Mesendoderm (in vitro differentiated cells): Measurements from ENCODE around the gene UGT1A1.
"Not testable (repeated sequence)": the region's sequence is repeated elsewhere in the genome, so short reads cannot be mapped to it uniquely, and the experiment has no call there.

ENCODE experiments used
- DNase-seq: peaks from one replicate; pipeline ENCODE4 v3.0.0; 2013
- H2AK5ac ChIP-seq: 2 replicates; pipeline ENCODE4 v1.6.1; 2013; ENCODE audit warnings: low read length, inconsistent platforms
- H2BK120ac ChIP-seq: 2 replicates; pipeline ENCODE4 v1.6.1; 2013; ENCODE audit warnings: low read depth, mild to moderate bottlenecking, low read length, moderate library complexity, mixed read lengths
- H2BK15ac ChIP-seq: replicated peaks from 2 replicates; pipeline ENCODE4 v1.6.1; 2013; ENCODE audit warnings: low read depth, mild to moderate bottlenecking, moderate library complexity
- H2BK5ac ChIP-seq: 2 replicates; pipeline ENCODE4 v1.6.1; 2013; ENCODE audit warnings: low read length, inconsistent platforms
- H3K18ac ChIP-seq: 2 replicates; pipeline ENCODE4 v1.6.1; 2013; ENCODE audit warnings: mild to moderate bottlenecking, low read length, mixed read lengths
- H3K23ac ChIP-seq: one replicate; pipeline ENCODE4 v1.6.1; 2013; ENCODE audit warnings: low read length
- H3K27ac ChIP-seq: 2 replicates; pipeline ENCODE4 v1.5.1; 2013; ENCODE audit warnings: low read depth, mild to moderate bottlenecking, inconsistent platforms, low read length, moderate library complexity
- H3K27me3 ChIP-seq: 2 replicates; pipeline ENCODE4 v1.6.1; 2013; ENCODE audit warnings: low read length, control low read depth, mild to moderate bottlenecking, inconsistent platforms; ENCODE audit not compliant: insufficient read depth, poor library complexity
- H3K36me3 ChIP-seq: 2 replicates; pipeline ENCODE4 v1.6.1; 2013; ENCODE audit warnings: low read length, inconsistent platforms; ENCODE audit not compliant: control insufficient read depth, insufficient read depth
- H3K4ac ChIP-seq: one replicate; pipeline ENCODE4 v1.6.1; 2013; ENCODE audit warnings: low read depth, mild to moderate bottlenecking, low read length, moderate library complexity
- H3K4me1 ChIP-seq: 2 replicates; pipeline ENCODE4 v1.6.1; 2013; ENCODE audit warnings: low read depth, low read length, inconsistent platforms; ENCODE audit not compliant: control insufficient read depth
- H3K4me2 ChIP-seq: 2 replicates; pipeline ENCODE4 v1.6.1; 2013; ENCODE audit warnings: low read length
- H3K4me3 ChIP-seq: 2 replicates; pipeline ENCODE4 v1.5.1; 2013; ENCODE audit warnings: mild to moderate bottlenecking, low read length
- H3K56ac ChIP-seq: one replicate; pipeline ENCODE4 v1.6.1; 2013; ENCODE audit warnings: low read length
- H3K79me1 ChIP-seq: 2 replicates; pipeline ENCODE4 v1.6.1; 2013; ENCODE audit warnings: low read length, inconsistent platforms
- H3K79me2 ChIP-seq: 2 replicates; pipeline ENCODE4 v1.6.1; 2013; ENCODE audit warnings: mild to moderate bottlenecking, low read length; ENCODE audit not compliant: control insufficient read depth, insufficient read depth
- H3K9ac ChIP-seq: 2 replicates; pipeline ENCODE4 v1.6.1; 2013; ENCODE audit warnings: low read length, inconsistent platforms
- H4K5ac ChIP-seq: one replicate; pipeline ENCODE4 v1.6.1; 2013; ENCODE audit warnings: low read length
- H4K8ac ChIP-seq: one replicate; pipeline ENCODE4 v1.6.1; 2013; ENCODE audit warnings: low read depth, mild to moderate bottlenecking, control low read depth, low read length, moderate library complexity
- WGBS: extraction: QIAGEN DNeasy Blood & Tissue Kit; methylation state at CpG from one replicate; pipeline ENCODE4 v1.1.7; 2013; ENCODE audit warnings: low lambda C conversion rate, missing lambda C conversion rate; ENCODE audit not compliant: insufficient coverage; ENCODE audit errors: extremely low coverage; 5-methylcytosine and 5-hydroxymethylcytosine counted together

UGT1A1 gene

GRCh38 chr2:233745073-233745755, 14.9 kb upstream of the UGT1A1 start:
- H3K4me1 ChIP-seq = no peaks in the 10 kb centered on the region
- no peak overlapping the region for H3K4ac ChIP-seq
- H2BK5ac ChIP-seq = no peak overlapping the region
- no CpG with 5 or more reads among the region's 5 CpGs for WGBS
- H2BK15ac ChIP-seq = no peak overlapping the region
- H3K27ac ChIP-seq = no peak overlapping the region
- H3K9ac ChIP-seq = no peak overlapping the region
- no peak overlapping the region for H3K56ac ChIP-seq
- no peak overlapping the region for H4K5ac ChIP-seq
- DNase-seq = no peak
- no peaks in the 10 kb centered on the region for H3K36me3 ChIP-seq
- H2BK120ac ChIP-seq = no peak overlapping the region
- no peaks in the 10 kb centered on the region for H3K79me1 ChIP-seq
- no peak overlapping the region for H3K4me2 ChIP-seq
- H4K8ac ChIP-seq = no peak overlapping the region
- no peaks in the 10 kb centered on the region for H3K27me3 ChIP-seq
- H2AK5ac ChIP-seq = no peak overlapping the region
- no peaks in the 10 kb centered on the region for H3K79me2 ChIP-seq
- H3K4me3 ChIP-seq = no peak overlapping the region
- no peak overlapping the region for H3K18ac ChIP-seq
- no peak overlapping the region for H3K23ac ChIP-seq

GRCh38 chr2:233745838-233746237, 14.2 kb upstream of the UGT1A1 start:
- not testable (repeated sequence) for H4K5ac ChIP-seq, H3K79me2 ChIP-seq, H3K27me3 ChIP-seq, DNase-seq, H2BK5ac ChIP-seq, H3K18ac ChIP-seq, H3K4ac ChIP-seq, H3K56ac ChIP-seq, H3K4me1 ChIP-seq, H3K36me3 ChIP-seq, H3K79me1 ChIP-seq, H3K4me3 ChIP-seq, H3K4me2 ChIP-seq, H4K8ac ChIP-seq, H3K27ac ChIP-seq, H2BK15ac ChIP-seq, H2AK5ac ChIP-seq, H3K9ac ChIP-seq, H3K23ac ChIP-seq, H2BK120ac ChIP-seq
- WGBS = no CpG with 5 or more reads among the region's 2 CpGs

DNA sequence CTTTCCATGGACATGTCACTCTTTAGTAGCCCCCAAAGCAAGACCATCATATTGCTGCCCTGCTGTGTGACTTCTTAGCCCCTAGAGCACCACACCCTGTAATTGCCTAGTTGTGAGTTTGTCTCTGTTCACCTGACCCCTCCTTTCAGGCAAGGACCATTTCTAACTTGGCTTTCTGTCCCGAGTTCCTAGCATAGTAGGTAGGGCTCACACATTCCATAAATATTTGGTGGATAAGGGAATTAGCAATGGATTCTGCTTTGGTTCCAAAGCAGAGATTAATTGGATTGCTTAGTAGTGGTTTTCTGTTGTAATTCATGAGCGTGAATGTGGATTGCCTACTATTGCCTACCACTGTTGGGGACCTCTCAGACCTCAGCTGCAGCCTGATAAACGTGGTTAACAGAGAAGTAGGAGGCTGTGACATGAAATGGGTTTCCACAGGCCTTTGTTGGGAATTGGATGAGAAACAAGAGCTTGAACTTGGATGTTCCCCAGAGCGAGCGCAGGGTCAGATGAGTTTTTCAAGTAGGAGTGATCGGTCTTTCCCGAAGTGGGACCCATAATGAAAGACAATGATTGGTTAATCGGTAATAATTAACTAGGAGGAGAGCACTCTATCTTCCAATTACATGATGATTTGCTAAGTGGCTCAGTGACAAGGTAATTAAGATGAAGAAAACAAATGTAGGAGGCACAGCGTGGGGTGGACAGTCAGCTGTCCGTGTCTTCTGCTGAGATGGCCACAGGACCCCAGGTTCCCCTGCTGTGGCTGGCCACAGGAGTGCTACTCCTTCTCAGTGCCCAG, 13.4 kb upstream of the UGT1A1 start:
- Histone ChIP-seq H3K79me2 (no peaks in the 10 kb centered on the region), H3K9ac (no peak overlapping the region), H2BK120ac (no peak overlapping the region), H3K36me3 (no peaks in the 10 kb centered on the region), H2BK15ac (no peak overlapping the region), H3K4ac (no peak overlapping the region), H3K27me3 (no peaks in the 10 kb centered on the region), H2BK5ac (no peak overlapping the region), H3K4me3 (no peak overlapping the region), H3K56ac (no peak overlapping the region), H3K4me1 (no peaks in the 10 kb centered on the region), H3K18ac (no peak overlapping the region), H4K5ac (no peak overlapping the region), H3K23ac (no peak overlapping the region), H3K27ac (no peak overlapping the region), H2AK5ac (no peak overlapping the region), H3K4me2 (no peak overlapping the region), H4K8ac (no peak overlapping the region), H3K79me1 (no peaks in the 10 kb centered on the region)
- WGBS = no CpG with 5 or more reads among the region's 10 CpGs
- peak; percentile 11 for DNase-seq

- Histone ChIP-seq H3K18ac (no peak overlapping the region), H3K27me3 (no peaks in the 10 kb centered on the region), H3K4me2 (no peak overlapping the region), H3K36me3 (no peaks in the 10 kb centered on the region), H3K56ac (no peak overlapping the region), H3K9ac (no peak overlapping the region), H3K4me3 (no peak overlapping the region), H4K5ac (no peak overlapping the region), H2BK15ac (no peak overlapping the region), H3K27ac (no peak overlapping the region), H2BK5ac (no peak overlapping the region), H3K23ac (no peak overlapping the region), H3K79me2 (no peaks in the 10 kb centered on the region), H2AK5ac (no peak overlapping the region), H4K8ac (no peak overlapping the region), H2BK120ac (no peak overlapping the region), H3K79me1 (no peaks in the 10 kb centered on the region), H3K4ac (no peak overlapping the region), H3K4me1 (no peaks in the 10 kb centered on the region)
- DNase-seq = no peak
- no CpG with 5 or more reads among the region's 6 CpGs for WGBS
Observed at GRCh38 chr2:233747283-233747544, 12.9 kb upstream of the UGT1A1 start.

DNA sequence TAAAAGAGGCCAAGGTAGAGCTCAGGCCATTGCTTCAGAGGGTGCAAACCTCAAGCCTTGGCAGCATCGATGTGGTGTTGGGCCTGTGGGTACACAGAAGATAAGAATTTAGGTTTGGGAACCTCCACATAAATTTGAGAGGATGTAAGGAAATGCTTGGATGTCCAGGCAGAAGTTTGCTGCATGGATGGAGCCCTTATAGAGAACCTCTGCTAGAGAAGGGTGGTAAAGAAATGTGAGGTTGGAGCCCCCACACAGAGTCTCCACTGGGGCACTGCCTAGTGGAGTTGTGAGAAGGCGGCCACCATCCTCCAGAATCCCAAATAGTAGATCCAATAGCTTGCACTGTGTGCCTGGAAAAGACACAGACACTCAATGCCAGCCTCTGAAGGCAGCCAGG, 9.4 kb upstream of the UGT1A1 start:
- not testable (repeated sequence) for H2AK5ac ChIP-seq, H2BK120ac ChIP-seq, H3K56ac ChIP-seq, H3K4me2 ChIP-seq, H3K79me2 ChIP-seq, H4K5ac ChIP-seq, H3K9ac ChIP-seq, H3K27ac ChIP-seq, H3K4me3 ChIP-seq, H3K27me3 ChIP-seq, H3K79me1 ChIP-seq, H3K4me1 ChIP-seq, H3K36me3 ChIP-seq, H4K8ac ChIP-seq, H2BK15ac ChIP-seq, DNase-seq, H3K4ac ChIP-seq, H3K18ac ChIP-seq, H3K23ac ChIP-seq, H2BK5ac ChIP-seq
- no CpG with 5 or more reads among the region's 2 CpGs for WGBS
